AG04449 (cell line): ENCODE data around the gene MGST2.
"Not testable (repeated sequence)": the region's sequence is repeated elsewhere in the genome, so short reads cannot be mapped to it uniquely, and the experiment has no call there.

Experiments
- CTCF ChIA-PET: fragments of 350-600 bp; formaldehyde crosslinking; extraction: SDS; loops from one replicate; lab custom pipeline; 2021; ENCODE audit warnings: antibody characterized with exemption; lab: Yijun Ruan, JAX
- POLR2A ChIA-PET: fragments of 400-600, 350-600 bp; formaldehyde crosslinking; extraction: SDS; loops from one replicate; lab custom pipeline; 2020; ENCODE audit warnings: antibody characterized with exemption, inconsistent platforms; lab: Yijun Ruan, JAX
- DNase-seq: peaks from one replicate; pipeline ENCODE4 v3.0.0-alpha.2; 2010; ENCODE audit warnings: low read depth, low spot score
- H3K4me3 ChIP-seq: 2 replicates; pipeline ENCODE4 v1.5.1; 2011; ENCODE audit warnings: low read depth, mild to moderate bottlenecking, control low read depth, low read length
- TF ChIP-seq, protein P1 (sequence below): IDR thresholded peaks from one replicate; pipeline ENCODE4 v1.5.1; 2011; ENCODE audit warnings: mild to moderate bottlenecking, moderate library complexity, low read length, control low read depth, inconsistent platforms; ENCODE audit not compliant: insufficient read depth; ENCODE audit errors: missing control alignments

MGST2 gene

DNA sequence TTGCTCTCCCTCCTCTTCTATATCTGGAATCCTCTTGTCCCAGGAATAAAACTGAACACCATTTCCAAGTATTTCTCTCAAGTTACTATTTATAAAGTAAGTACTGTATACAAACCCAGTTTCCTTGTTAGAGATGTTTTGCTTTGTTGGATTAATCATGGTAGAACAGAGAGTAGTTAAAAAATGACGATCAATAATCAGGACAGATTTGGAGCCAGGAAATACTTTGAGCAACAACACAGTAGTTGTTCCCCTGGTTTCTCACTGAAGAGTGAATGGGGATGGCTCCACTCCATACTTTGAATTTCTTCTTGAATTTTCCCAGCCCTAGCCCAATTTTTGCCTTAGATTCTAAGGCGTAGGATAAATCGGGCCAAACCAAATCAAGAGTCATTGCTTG lies 21.4 kb downstream of the MGST2 start:
- ChIA-PET POLR2A (no interaction called here), CTCF (no interaction called here)

DNA sequence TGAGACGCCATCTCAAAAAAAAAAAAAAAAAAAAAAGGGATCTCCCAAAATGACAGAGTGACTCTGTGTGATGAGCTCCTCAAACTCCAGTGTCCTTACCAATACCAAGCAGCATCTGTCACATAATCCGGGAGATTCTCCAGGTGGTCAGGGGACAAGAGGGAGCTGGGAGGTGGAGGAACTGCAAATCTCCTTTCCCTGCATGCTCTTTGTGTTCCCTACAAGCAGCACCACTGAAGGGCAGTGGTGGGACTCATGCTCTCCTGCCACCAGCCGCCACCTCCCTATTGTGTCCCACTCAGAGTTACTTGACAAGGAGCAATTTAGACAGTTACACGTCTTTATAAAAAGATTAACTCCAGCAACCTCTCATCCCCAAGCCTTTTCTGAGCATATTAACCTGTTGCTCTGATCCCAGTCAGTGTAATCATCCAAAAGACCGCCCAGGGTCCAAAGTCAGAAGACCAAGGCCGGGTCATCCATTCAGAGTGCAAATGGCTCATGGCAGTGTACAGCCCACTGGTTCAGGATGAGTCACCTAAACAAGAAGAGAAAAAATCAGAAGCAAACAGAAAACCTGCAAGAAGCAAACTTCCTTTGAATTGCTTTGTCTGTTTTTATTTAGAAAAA lies 23.6 kb downstream of the MGST2 start:
- ChIA-PET POLR2A (no interaction called here), CTCF (interaction anchor here (1.1 kb wide), 1 partner anchor 32 kb away, joined by 3 read pairs; no protein-coding TSS in a partner anchor)
- DNase-seq = no peak
- TF ChIP-seq, protein P1, sequence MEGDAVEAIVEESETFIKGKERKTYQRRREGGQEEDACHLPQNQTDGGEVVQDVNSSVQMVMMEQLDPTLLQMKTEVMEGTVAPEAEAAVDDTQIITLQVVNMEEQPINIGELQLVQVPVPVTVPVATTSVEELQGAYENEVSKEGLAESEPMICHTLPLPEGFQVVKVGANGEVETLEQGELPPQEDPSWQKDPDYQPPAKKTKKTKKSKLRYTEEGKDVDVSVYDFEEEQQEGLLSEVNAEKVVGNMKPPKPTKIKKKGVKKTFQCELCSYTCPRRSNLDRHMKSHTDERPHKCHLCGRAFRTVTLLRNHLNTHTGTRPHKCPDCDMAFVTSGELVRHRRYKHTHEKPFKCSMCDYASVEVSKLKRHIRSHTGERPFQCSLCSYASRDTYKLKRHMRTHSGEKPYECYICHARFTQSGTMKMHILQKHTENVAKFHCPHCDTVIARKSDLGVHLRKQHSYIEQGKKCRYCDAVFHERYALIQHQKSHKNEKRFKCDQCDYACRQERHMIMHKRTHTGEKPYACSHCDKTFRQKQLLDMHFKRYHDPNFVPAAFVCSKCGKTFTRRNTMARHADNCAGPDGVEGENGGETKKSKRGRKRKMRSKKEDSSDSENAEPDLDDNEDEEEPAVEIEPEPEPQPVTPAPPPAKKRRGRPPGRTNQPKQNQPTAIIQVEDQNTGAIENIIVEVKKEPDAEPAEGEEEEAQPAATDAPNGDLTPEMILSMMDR = no peak
- no peak overlapping the region for H3K4me3 ChIP-seq

More for the DNA sequence above, 21.4 kb downstream of the MGST2 start:
- H3K4me3 ChIP-seq = no peak overlapping the region
- TF ChIP-seq, protein P1 = no peak
- no peak for DNase-seq

DNA sequence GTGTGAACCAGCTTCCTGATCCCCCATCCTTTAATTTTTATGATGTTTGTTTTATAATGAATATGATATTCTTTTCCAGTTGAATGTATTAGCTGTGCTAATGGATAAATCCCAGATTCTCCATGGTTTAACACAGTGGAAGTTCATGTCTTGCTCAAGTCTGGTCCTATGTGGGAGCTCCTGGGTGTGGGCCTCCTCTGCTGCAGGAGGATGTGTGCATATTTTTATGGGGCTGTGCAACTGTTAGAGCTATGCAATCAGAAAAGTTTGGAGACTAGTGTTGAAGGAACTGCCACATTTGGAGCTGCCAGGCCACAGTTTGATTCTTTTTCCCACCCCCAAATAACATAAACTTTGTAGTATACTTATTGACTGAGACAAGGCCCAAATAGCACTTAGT lies 24.8 kb downstream of the MGST2 start:
- ChIA-PET POLR2A (no interaction called here), CTCF (no interaction called here)
- TF ChIP-seq, protein P1 = no peak
- no peak overlapping the region for H3K4me3 ChIP-seq
- DNase-seq = no peak

DNA sequence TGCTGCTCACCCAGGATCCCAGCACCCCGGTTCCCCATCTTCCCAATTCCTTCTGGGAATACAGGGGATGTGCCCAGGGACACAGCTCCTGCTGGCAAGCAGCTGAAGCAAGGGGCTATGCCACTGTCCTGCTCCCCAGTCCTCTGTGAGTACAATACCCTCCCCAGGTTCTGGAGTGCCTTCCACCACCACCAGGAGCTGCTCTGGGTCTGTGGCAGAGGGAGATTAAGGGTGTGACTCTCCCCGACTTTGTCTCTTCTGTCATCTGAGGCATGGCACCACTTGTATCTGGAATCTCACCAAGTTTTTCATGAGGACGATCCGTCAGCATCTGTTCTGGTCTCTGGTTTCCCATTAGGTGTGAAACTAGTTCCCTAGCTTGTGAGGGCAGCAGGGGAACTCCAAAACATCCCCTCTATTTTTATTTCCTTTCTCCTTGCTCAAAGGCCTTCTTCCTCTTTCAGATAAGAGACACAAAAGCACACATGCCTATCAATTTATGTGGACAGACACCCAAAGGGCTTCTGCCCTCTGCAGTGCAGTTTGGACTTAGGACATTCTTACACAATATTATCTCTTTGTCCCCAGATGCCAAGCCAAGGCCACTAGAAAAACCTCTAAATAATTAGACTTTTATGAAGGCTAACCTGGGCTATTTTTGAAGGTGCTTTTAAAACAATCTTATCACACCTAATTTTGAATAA lies 26.8 kb downstream of the MGST2 start:
- ChIA-PET POLR2A (interaction anchor here (0.6 kb wide), 1 partner anchor 413 kb away, joined by 3 read pairs; no protein-coding TSS in a partner anchor), CTCF (interaction anchor here (1.0 kb wide), 1 partner anchor 41 kb away, joined by 4 read pairs; no protein-coding TSS in a partner anchor)
- TF ChIP-seq, protein P1 = peak; percentile 13
- DNase-seq = no peak
- H3K4me3 ChIP-seq = no peak overlapping the region

DNA sequence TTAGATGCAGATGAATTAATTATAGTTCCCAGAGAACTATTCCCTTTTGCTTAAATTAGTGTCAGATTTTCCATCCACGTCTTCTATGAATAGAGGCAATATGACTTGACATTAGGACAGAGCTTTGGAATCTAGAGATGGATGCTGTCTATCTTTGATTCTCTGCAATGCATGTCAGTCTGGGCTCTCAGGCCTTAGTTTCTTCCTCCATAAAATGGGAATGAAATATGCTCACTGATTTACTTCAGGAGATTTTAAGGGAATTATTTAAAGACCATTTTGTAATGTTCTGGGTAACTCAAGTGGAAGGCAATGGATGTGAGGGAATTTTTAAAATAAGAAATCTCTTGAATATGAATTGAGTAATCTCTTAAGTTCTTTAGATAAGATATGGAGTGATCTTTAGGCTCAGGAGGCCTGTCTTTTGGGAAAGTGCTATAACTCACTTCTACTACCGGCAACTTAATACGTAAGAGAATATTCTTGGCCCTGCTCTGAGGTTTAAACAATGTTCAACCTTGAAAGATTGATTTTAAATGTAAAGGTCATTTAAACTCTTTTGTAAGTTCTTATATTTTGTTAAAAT lies 29.0 kb downstream of the MGST2 start:
- ChIA-PET POLR2A (no interaction called here), CTCF (interaction anchor here (1.1 kb wide), 1 partner anchor 10 kb away, joined by 3 read pairs; no protein-coding TSS in a partner anchor)
- H3K4me3 ChIP-seq = no peak overlapping the region
- DNase-seq = no peak
- TF ChIP-seq, protein P1 = no peak

DNA sequence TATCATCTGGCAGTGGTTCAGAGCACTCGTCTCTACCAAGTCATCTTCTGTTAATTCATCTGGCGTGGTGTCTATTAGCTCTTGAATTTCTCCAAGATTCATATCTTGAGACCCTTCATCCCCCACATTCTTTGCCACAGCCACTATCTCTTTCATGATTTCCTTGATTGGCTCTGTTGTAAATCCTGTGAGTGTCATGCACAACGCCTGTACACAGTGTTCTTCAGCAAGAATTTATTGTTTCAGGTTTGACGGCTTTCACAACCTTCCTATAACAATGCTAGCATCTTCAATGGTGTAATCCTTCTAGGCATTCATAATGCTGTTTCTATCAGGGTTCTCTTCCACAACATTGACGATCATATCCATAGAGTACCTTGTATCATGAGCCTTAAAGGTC lies 30.9 kb downstream of the MGST2 start:
- no peak for DNase-seq
- ChIA-PET CTCF (interaction anchor here (0.6 to 1.7 kb wide), 2 partner anchors 13 to 39 kb away, joined by 3 to 4 read pairs; no protein-coding TSS in a partner anchor), POLR2A (no interaction called here)
- TF ChIP-seq, protein P1 = no peak
- H3K4me3 ChIP-seq = no peak overlapping the region

DNA sequence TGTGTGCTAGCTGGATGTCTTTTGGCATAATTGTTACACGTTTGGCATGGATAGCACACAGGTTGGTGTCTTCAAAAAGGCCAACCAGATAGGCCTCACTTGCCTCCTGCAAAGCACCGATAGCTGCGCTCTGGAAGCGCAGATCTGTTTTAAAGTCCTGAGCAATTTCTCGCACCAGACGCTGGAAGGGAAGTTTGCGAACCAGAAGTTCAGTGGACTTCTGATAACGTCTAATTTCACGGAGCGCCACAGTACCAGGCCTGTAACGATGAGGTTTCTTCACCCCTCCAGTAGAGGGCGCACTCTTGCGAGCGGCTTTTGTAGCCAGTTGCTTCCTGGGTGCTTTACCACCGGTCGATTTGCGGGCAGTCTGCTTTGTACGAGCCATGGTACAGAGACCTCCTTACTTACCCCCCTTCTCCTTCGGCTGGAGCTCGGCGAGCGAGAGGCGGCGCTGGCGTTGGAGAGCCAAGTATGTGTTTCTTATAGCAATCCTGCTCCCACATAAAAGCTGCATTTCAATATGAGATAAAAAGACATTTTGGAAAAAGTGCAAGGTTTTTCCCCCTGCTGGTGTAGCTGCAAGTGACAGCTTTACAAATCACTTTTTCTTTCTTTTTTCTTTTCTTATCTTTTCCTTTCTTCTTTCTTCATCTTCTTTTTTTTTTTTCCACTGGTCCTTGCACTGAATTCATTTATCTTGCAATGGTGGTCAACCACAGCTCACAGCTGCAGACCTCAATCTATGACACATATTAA lies 32.7 kb downstream of the MGST2 start:
- CTCF ChIA-PET = interaction anchor here (1.3 kb wide), 1 partner anchor 624 kb away, joined by 3 read pairs; no protein-coding TSS in a partner anchor
- DNase-seq, POLR2A ChIA-PET, H3K4me3 ChIP-seq: not testable (repeated sequence)
